IPS DF 4.7 (cell line): ENCODE results near the gene GUCY1A1.

Experiments
- DNase-seq: peaks from one replicate; pipeline ENCODE4 v3.0.0-alpha.2; 2013; ENCODE audit warnings: low spot score; ENCODE audit errors: extremely low read depth

Gene GUCY1A1

DNA sequence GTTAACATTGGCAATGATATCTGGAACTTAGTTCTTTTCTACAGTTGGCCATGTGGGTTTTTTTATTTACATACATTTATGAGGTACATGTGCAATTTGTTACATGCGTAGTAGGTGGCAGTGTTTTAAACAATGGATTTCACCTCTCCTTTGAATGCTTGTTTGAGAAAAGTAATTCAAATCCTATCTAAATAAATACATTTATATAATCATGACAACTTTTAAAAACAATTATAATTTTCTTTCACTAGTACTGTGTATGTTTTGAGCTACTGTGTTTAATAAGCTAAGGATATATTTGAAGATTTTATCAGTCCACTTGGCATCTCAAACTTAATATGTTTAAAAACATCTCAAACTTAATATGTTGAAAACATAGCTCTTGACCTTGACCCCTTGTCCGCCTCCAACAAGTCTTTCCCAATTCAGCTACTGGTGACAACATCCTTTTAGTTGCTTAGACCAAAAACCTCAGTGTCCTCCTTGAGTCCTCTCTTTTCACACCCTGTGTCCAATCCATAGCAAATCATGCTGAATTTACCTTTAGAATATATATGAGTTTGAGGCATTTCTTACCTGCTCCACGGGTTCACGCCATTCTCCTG, 106.7 kb downstream of the GUCY1A1 start:
- no peak for DNase-seq

- DNase-seq: no peak
Observed at GRCh38 chr4:155774033-155774432, 107.4 kb downstream of the GUCY1A1 start.

- DNase-seq: no peak
Observed at GRCh38 chr4:155777971-155778735, 111.5 kb downstream of the GUCY1A1 start.

DNA sequence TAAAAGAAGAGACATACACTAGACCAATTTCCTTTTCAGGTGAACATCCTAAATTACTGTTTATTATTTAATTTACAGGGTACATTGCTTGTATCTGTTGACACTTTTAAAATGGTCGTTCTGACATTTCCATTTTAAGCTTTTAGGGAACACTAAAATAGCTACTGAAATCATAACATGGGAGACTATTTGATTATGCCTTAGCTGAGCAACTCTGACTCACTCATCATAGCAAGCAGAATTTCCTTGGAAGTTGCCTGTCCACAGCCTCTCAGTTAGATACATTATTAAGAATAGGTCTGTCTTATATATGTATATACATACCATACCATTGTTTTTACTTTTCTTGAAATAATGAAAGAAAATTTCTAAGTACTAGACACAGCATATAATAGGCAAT, 114.1 kb downstream of the GUCY1A1 start:
- no peak for DNase-seq

DNA sequence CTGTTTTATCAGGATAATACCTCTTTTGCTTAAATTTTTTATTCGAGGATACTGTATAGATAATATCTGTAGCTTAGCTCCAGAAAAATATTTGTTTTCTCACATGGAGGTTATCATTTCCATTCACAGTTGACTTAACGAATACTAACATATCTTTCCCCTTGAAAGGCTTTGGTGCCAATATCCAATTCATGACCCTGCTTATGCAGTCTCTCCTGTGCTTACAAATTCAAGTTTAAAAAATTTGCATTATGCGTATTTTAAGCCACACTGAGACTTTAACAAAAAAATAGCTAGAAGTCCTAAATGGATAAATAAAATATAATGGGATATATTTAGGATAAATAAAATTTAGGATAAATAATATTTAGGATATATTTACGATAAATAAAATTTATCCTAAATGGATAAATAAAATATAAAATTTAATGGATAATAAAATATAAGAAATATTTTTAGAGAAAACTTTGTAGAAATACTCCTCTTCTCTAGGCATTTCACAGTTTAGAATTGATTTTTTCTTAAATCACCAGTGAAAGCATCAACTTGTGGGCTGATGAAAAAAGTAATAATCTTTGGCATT, 114.7 kb downstream of the GUCY1A1 start:
- DNase-seq: no peak
